H1 (cell line): ENCODE data around the gene PBX1. TPM values are rescaled to one million over a fixed set of nuclear protein-coding genes. Genes with fewer than 3 reads are reported as not detected.
A peak's percentile ranks its signal among the peaks of the same experiment; 100 is the strongest.

Source experiments
- CTCF ChIA-PET: fragments of 300-600 bp; sonication (Branson Sonifier 250); formaldehyde crosslinking; loops from one replicate; lab custom pipeline; 2021; ENCODE audit not compliant: partially characterized antibody; lab: Charles Lee
- POLR2A ChIA-PET: fragments of 300-600 bp; sonication (Branson Sonifier 250); formaldehyde crosslinking; loops from one replicate; lab custom pipeline; 2021; ENCODE audit warnings: inconsistent platforms; ENCODE audit not compliant: partially characterized antibody; lab: Charles Lee
- DNase-seq, 2 experiments: peaks; one replicate each; pipeline versions ENCODE4 v3.0.0 to v3.0.0-alpha.2; 2010 to 2022; ENCODE audit warnings: low spot score in 2 of 2, low read depth in 1 of 2, mixed read lengths in 1 of 2
- FAIRE-seq: peaks from 2 replicates; lab custom pipeline; 2011; peaks lifted over from hg19 to GRCh38; lab: Jason Lieb, UNC
- H2AFZ ChIP-seq: 2 replicates; pipeline ENCODE4 v1.8.1; 2012; ENCODE audit warnings: low read length, inconsistent platforms
- H2AK5ac ChIP-seq: 2 replicates; pipeline ENCODE4 v1.6.1; 2013; ENCODE audit warnings: low read depth, low read length
- H2BK120ac ChIP-seq: replicated peaks from 2 replicates; pipeline ENCODE3; 2013; ENCODE audit warnings: low read depth, low read length, inconsistent platforms
- H2BK12ac ChIP-seq: 2 replicates; pipeline ENCODE4 v1.6.1; 2013; ENCODE audit warnings: low read depth, low read length
- H2BK15ac ChIP-seq: 2 replicates; pipeline ENCODE4 v1.6.1; 2013; ENCODE audit warnings: low read length
- H2BK20ac ChIP-seq: 2 replicates; pipeline ENCODE4 v1.6.1; 2013; ENCODE audit warnings: low read length
- H2BK5ac ChIP-seq: 2 replicates; pipeline ENCODE4 v1.6.1; 2013; ENCODE audit warnings: low read depth, low read length
- H3K14ac ChIP-seq: 2 replicates; pipeline ENCODE4 v1.6.1; 2013; ENCODE audit warnings: inconsistent platforms; ENCODE audit not compliant: insufficient read length
- H3K18ac ChIP-seq: 2 replicates; pipeline ENCODE4 v1.6.1; 2013; ENCODE audit warnings: low read length; ENCODE audit errors: extremely low read depth
- H3K23ac ChIP-seq: 2 replicates; pipeline ENCODE4 v1.6.1; 2013; ENCODE audit warnings: inconsistent platforms; ENCODE audit not compliant: insufficient read length
- H3K23me2 ChIP-seq: 2 replicates; pipeline ENCODE4 v1.6.1; 2013; ENCODE audit warnings: low read depth, low read length
- H3K27ac ChIP-seq: 2 replicates; pipeline ENCODE4 v1.6.1; 2011; ENCODE audit warnings: low read depth, low read length, inconsistent platforms
- H3K27me3 ChIP-seq, 4 experiments: replicated peaks in 1 of 4; 1 replicate in 1 of 4; 2 replicates in 3 of 4; pipeline versions ENCODE4 v1.6.1 to v1.8.1; 2011 to 2013; ENCODE audit warnings: low read length in 3 of 4, mild to moderate bottlenecking in 3 of 4, inconsistent platforms in 2 of 4, mixed read lengths in 2 of 4, moderate library complexity in 1 of 4; ENCODE audit not compliant: control insufficient read depth in 3 of 4, insufficient read depth in 3 of 4; ENCODE audit errors: extremely low read depth in 1 of 4
- H3K36me3 ChIP-seq, 4 experiments: 2 replicates each; pipeline versions ENCODE4 v1.6.1 to v1.8.1; 2011 to 2013; ENCODE audit warnings: mild to moderate bottlenecking in 4 of 4, low read length in 3 of 4, moderate library complexity in 2 of 4, control low read depth in 1 of 4, inconsistent platforms in 1 of 4; ENCODE audit not compliant: insufficient read depth in 4 of 4, control insufficient read depth in 2 of 4
- H3K4ac ChIP-seq: replicated peaks from 2 replicates; pipeline ENCODE3; 2013; ENCODE audit warnings: low read length, low read depth, mixed read lengths, inconsistent platforms; ENCODE audit not compliant: insufficient read length
- H3K4me1 ChIP-seq, 4 experiments: replicated peaks in 1 of 4; 1 replicate in 1 of 4; 2 replicates in 3 of 4; pipeline versions ENCODE4 v1.6.1 to v1.8.1; 2011 to 2013; ENCODE audit warnings: low read length in 3 of 4, inconsistent platforms in 2 of 4, mixed read lengths in 1 of 4; ENCODE audit not compliant: insufficient read depth in 4 of 4, control insufficient read depth in 3 of 4
- H3K4me2 ChIP-seq, 2 experiments: 2 replicates each; pipeline versions ENCODE4 v1.6.1 to v1.8.1; 2011 to 2013; ENCODE audit warnings: low read depth in 2 of 2, low read length in 2 of 2, control low read depth in 1 of 2, inconsistent platforms in 1 of 2, mild to moderate bottlenecking in 1 of 2; ENCODE audit not compliant: insufficient read depth in 1 of 2
- H3K4me3 ChIP-seq, 4 experiments: fragments of 200-600, 300-600 bp in 1 of 4; sonication (generic), shearing (Covaris generic), sonication (Bioruptor Twin) in 1 of 4; 2 replicates each; pipeline versions ENCODE4 v1.5.1 to v1.8.1; 2011 to 2016; ENCODE audit warnings: low read length in 4 of 4, low read depth in 3 of 4, control low read depth in 2 of 4, inconsistent platforms in 2 of 4, mild to moderate bottlenecking in 2 of 4, mixed read lengths in 1 of 4, moderate library complexity in 1 of 4; ENCODE audit not compliant: insufficient read depth in 2 of 4; ENCODE audit errors: extremely low read depth in 1 of 4
- H3K56ac ChIP-seq: replicated peaks from 2 replicates; pipeline ENCODE3; 2013; ENCODE audit warnings: low read depth, mild to moderate bottlenecking, mixed read lengths, low read length, inconsistent platforms; ENCODE audit not compliant: insufficient read length
- H3K79me1 ChIP-seq: 2 replicates; pipeline ENCODE4 v1.6.1; 2013; ENCODE audit warnings: low read depth, low read length, control low read depth
- H3K79me2 ChIP-seq, 2 experiments: 2 replicates each; pipeline versions ENCODE4 v1.6.1 to v1.8.1; 2012 to 2013; ENCODE audit warnings: low read length in 2 of 2, mild to moderate bottlenecking in 2 of 2, inconsistent platforms in 1 of 2; ENCODE audit not compliant: insufficient read depth in 2 of 2, control insufficient read depth in 1 of 2
- H3K9ac ChIP-seq, 4 experiments: replicated peaks in 1 of 4; 1 replicate in 1 of 4; 2 replicates in 3 of 4; pipeline versions ENCODE4 v1.6.1 to v1.8.1; 2011 to 2013; ENCODE audit warnings: low read depth in 3 of 4, low read length in 3 of 4, control low read depth in 2 of 4, mild to moderate bottlenecking in 2 of 4, moderate library complexity in 2 of 4, inconsistent platforms in 1 of 4; ENCODE audit errors: extremely low read depth in 1 of 4
- H3K9me3 ChIP-seq, 2 experiments: 2 replicates each; pipeline versions ENCODE4 v1.6.1 to v1.8.1; 2012 to 2013; ENCODE audit warnings: mild to moderate bottlenecking in 2 of 2, moderate library complexity in 2 of 2, control low read depth in 1 of 2, inconsistent platforms in 1 of 2, low read depth in 1 of 2, low read length in 1 of 2, mixed read lengths in 1 of 2; ENCODE audit not compliant: insufficient read depth in 2 of 2
- H4K20me1 ChIP-seq, 2 experiments: replicated peaks in 1 of 2; 2 replicates each; pipeline versions ENCODE3 to v1.8.1; 2011 to 2013; ENCODE audit warnings: inconsistent platforms in 2 of 2, low read length in 2 of 2, mild to moderate bottlenecking in 1 of 2; ENCODE audit not compliant: insufficient read depth in 2 of 2, control insufficient read depth in 1 of 2
- H4K5ac ChIP-seq: 2 replicates; pipeline ENCODE4 v1.6.1; 2013; ENCODE audit warnings: low read length, low read depth, mixed read lengths, inconsistent platforms; ENCODE audit not compliant: insufficient read length
- H4K8ac ChIP-seq: 2 replicates; pipeline ENCODE4 v1.8.0; 2013; ENCODE audit warnings: mild to moderate bottlenecking, moderate library complexity, low read length, inconsistent platforms; ENCODE audit not compliant: insufficient read depth; ENCODE audit errors: extremely low read depth
- H4K91ac ChIP-seq: replicated peaks from 2 replicates; pipeline ENCODE3; 2013; ENCODE audit warnings: low read length, mixed read lengths, inconsistent platforms; ENCODE audit not compliant: insufficient read length
- ATF3 ChIP-seq: IDR thresholded peaks from 2 replicates; pipeline ENCODE4 v1.6.1; 2011; ENCODE audit warnings: low read depth, mild to moderate bottlenecking, low read length; ENCODE audit not compliant: insufficient read depth
- BRCA1 ChIP-seq: IDR thresholded peaks from 2 replicates; pipeline ENCODE4 v1.6.1; 2012; ENCODE audit warnings: low read depth, low read length, improper control_type of control experiment
- CBX8 ChIP-seq: fragments of 300-800, 300-1000 bp; sonication (generic); IDR thresholded peaks from 2 replicates; pipeline ENCODE4 v1.7.1; 2016; ENCODE audit warnings: low read depth, low read length, borderline replicate concordance
- CTBP2 ChIP-seq: IDR thresholded peaks from 2 replicates; pipeline ENCODE4 v1.7.0; 2011; ENCODE audit warnings: borderline replicate concordance, mild to moderate bottlenecking, moderate library complexity, mixed read lengths, low read length; ENCODE audit not compliant: insufficient read depth, insufficient read length
- EZH2 ChIP-seq: fragments of 200-600 bp; sonication (generic); IDR thresholded peaks from 2 replicates; pipeline ENCODE4 v1.7.1; 2012; ENCODE audit warnings: low read depth, mild to moderate bottlenecking, moderate library complexity, low read length, inconsistent platforms; ENCODE audit not compliant: severe bottlenecking
- GABPA ChIP-seq: IDR thresholded peaks from 2 replicates; pipeline ENCODE4 v1.6.1; 2011; ENCODE audit warnings: mild to moderate bottlenecking, low read length, moderate library complexity, borderline replicate concordance; ENCODE audit not compliant: insufficient read depth
- HDAC6 ChIP-seq: IDR thresholded peaks from one replicate; pipeline ENCODE4 v1.7.1; 2012; ENCODE audit warnings: low read depth, mild to moderate bottlenecking, inconsistent platforms, low read length, moderate library complexity
- MAFK ChIP-seq: IDR thresholded peaks from 2 replicates; pipeline ENCODE4 v1.6.1; 2012; ENCODE audit warnings: low read depth, mild to moderate bottlenecking, improper control_type of control experiment, low read length
- NRF1 ChIP-seq: IDR thresholded peaks from 2 replicates; pipeline ENCODE4 v1.6.1; 2011; ENCODE audit warnings: mild to moderate bottlenecking, low read depth, low read length, improper control_type of control experiment
- SP1 ChIP-seq: IDR thresholded peaks from 2 replicates; pipeline ENCODE4 v1.6.1; 2011; ENCODE audit warnings: low read depth, low read length
- SUZ12 ChIP-seq: fragments of 200-600 bp; sonication (generic); IDR thresholded peaks from 2 replicates; pipeline ENCODE4 v1.6.1; 2012; ENCODE audit warnings: mild to moderate bottlenecking, inconsistent platforms, low read length, moderate library complexity, mixed read lengths
- WGBS, 2 experiments: shearing (Covaris generic) in 1 of 2; methylation state at CpG; one replicate each; pipeline versions ENCODE4 v1.1.6 to v1.1.7; 2013 to 2015; ENCODE audit warnings: low lambda C conversion rate in 2 of 2, mixed read lengths in 2 of 2, inconsistent platforms in 1 of 2, low coverage in 1 of 2, missing lambda C conversion rate in 1 of 2; ENCODE audit not compliant: insufficient replicate concordance in 2 of 2, insufficient coverage in 1 of 2, insufficient read length in 1 of 2; ENCODE audit errors: extremely low coverage in 1 of 2, missing lambda C conversion rate in 1 of 2; 5-methylcytosine and 5-hydroxymethylcytosine counted together
- polyA plus RNA-seq, 7 experiments: library from polyadenylated mRNA; depleted of rRNA in 3 of 7; stranded (reverse) in 5 of 7; unstranded in 2 of 7; fragments of >200 nt in 5 of 7; fragments of 200-250 nt in 2 of 7; gene quantifications; 1 replicate in 5 of 7; 2 replicates in 1 of 7; 4 replicates in 1 of 7; pipeline versions ENCODE4 v1.2.1 to v1.2.3, GENCODE V29; 2011 to 2013; ENCODE audit warnings: missing spikeins in 2 of 7, mixed read lengths in 2 of 7
- total RNA-seq: library from RNA; stranded (reverse); fragmentation: NEBNext Ultra II Directional; extraction: Animal tissue kit (Norgen Biotek cat#: 25700); gene quantifications from 2 replicates; pipeline ENCODE4 v1.2.1, GENCODE V29; 2021

The PBX1 gene
- total and polyA plus RNA-seq, 2 of the 8 experiments (the other 6 are each of a cell fraction or from before 2014, with no cell fraction given): 87.4 to 124 TPM

GRCh38 chr1:164619006-164619784 lies 60.2 kb downstream of the PBX1 start:
- no peak overlapping the region for H2BK5ac ChIP-seq
- no peak overlapping the region for H3K56ac ChIP-seq
- no peak overlapping the region for H3K27ac ChIP-seq
- H3K14ac ChIP-seq: no peak overlapping the region
- no peak overlapping the region for H4K8ac ChIP-seq
- H2BK12ac ChIP-seq: no peak overlapping the region
- H2BK15ac ChIP-seq: no peak overlapping the region
- no peak overlapping the region for H2BK20ac ChIP-seq
- no peak overlapping the region for H2AFZ ChIP-seq
- H3K79me2 ChIP-seq: peaks cover under 1 to 97% of the 10 kb centered on the region in 2 experiments; a peak in 3 of 4 replicates
- H3K9me3 ChIP-seq: no peaks in the 10 kb centered on the region
- H4K5ac ChIP-seq: no peak overlapping the region
- H3K9ac ChIP-seq: no peak overlapping the region
- H3K4ac ChIP-seq: no peak overlapping the region
- H3K4me1 ChIP-seq: peaks cover 4 to 40% (median 27%) of the 10 kb centered on the region in 4 experiments
- H3K23me2 ChIP-seq: no peaks in the 10 kb centered on the region
- H4K20me1 ChIP-seq: peaks cover 12 to 23% of the 10 kb centered on the region in 2 experiments
- no peak overlapping the region for H3K23ac ChIP-seq
- WGBS, 2 experiments: 83% methylated on average over 3 of the region's 3 CpGs; no CpG with 5 or more reads in 1 of the 2 experiments
- DNase-seq: no peak
- CTCF ChIA-PET: interaction anchor here (0.8 to 2.3 kb wide), 22 partner anchors 10 to 453 kb away, joined by 3 to 9 read pairs (median 4); partner anchors contain the start of gene PBX1
- no peaks in the 10 kb centered on the region for H3K27me3 ChIP-seq
- H3K4me2 ChIP-seq: no peak overlapping the region
- POLR2A ChIA-PET: interaction anchor here (1.4 kb wide), 1 partner anchor 45 kb away, joined by 3 read pairs; no protein-coding TSS in a partner anchor
- H3K18ac ChIP-seq: no peak overlapping the region
- no peak overlapping the region for H2BK120ac ChIP-seq
- no peak overlapping the region for H4K91ac ChIP-seq
- peak; percentile 28 for FAIRE-seq
- H3K79me1 ChIP-seq: peaks cover 5% of the 10 kb centered on the region; the same call in 1 of the 2 replicates
- no peak overlapping the region for H2AK5ac ChIP-seq
- H3K36me3 ChIP-seq: peaks cover 0 to 2% (median 0%) of the 10 kb centered on the region in 4 experiments; a peak in 2 of 8 replicates
- no peak overlapping the region for H3K4me3 ChIP-seq
- TF ChIP-seq GABPA: no peak
- TF ChIP-seq SUZ12: no peak
- no peak for TF ChIP-seq EZH2
- no peak for TF ChIP-seq SP1
- no peak for TF ChIP-seq MAFK
- TF ChIP-seq BRCA1: no peak
- TF ChIP-seq CTBP2: no peak
- TF ChIP-seq CBX8: no peak
- TF ChIP-seq ATF3: no peak
- TF ChIP-seq NRF1: no peak
- TF ChIP-seq HDAC6: no peak
